Stomach (tissue), 9 donors: ENCODE data around the gene POLR1H. TPM values are rescaled to one million over a fixed set of nuclear protein-coding genes. Genes with fewer than 3 reads are reported as not detected.

Source experiments
- DNase-seq, 2 donors: peaks; one replicate each; pipeline versions ENCODE4 v3.0.0 to v3.0.0-alpha.2; 2013 to 2019
- H3K27ac ChIP-seq, 5 donors: fragments of 200-600 bp in 4 of 5; sonication (generic) in 4 of 5; one replicate each; pipeline ENCODE4 v1.5.1; 2013 to 2019; ENCODE audit warnings: mild to moderate bottlenecking in 1 of 5, moderate library complexity in 1 of 5
- H3K27me3 ChIP-seq, 3 donors: fragments of 200-600 bp; sonication (generic); one replicate each; pipeline ENCODE4 v1.5.1; 2017 to 2019; ENCODE audit warnings: mixed run types in 1 of 3
- H3K36me3 ChIP-seq, 4 donors: fragments of 200-600 bp; sonication (generic); 1 replicate in 3 of 4; 2 replicates in 1 of 4; pipeline ENCODE4 v1.5.1; 2016 to 2019
- H3K4me1 ChIP-seq, 4 donors: fragments of 200-600 bp; sonication (generic); one replicate each; pipeline ENCODE4 v1.5.1; 2016 to 2019
- H3K4me3 ChIP-seq, 4 donors: fragments of 200-600 bp; sonication (generic) in 3 of 4; one replicate each; pipeline ENCODE4 v1.5.1; 2016 to 2019; ENCODE audit warnings: mild to moderate bottlenecking in 1 of 4
- H3K9me3 ChIP-seq, 4 donors: fragments of 200-600 bp; sonication (generic); one replicate each; pipeline ENCODE4 v1.5.1; 2016 to 2019
- EP300 ChIP-seq: sonication (generic); formaldehyde crosslinking; IDR thresholded peaks from one replicate; pipeline ENCODE4 v1.6.1; 2017; ENCODE audit warnings: antibody characterized with exemption
- POLR2A ChIP-seq, 4 donors: fragments of 450-650 bp; IDR thresholded peaks; one replicate each; pipeline ENCODE4 v1.6.1; 2016; ENCODE audit warnings: antibody characterized with exemption in 4 of 4, control low read depth in 2 of 4, mild to moderate bottlenecking in 1 of 4, moderate library complexity in 1 of 4
- POLR2AphosphoS5 ChIP-seq, 3 donors: sonication (generic); formaldehyde crosslinking; IDR thresholded peaks; one replicate each; pipeline ENCODE4 v1.6.1; 2016; ENCODE audit warnings: antibody characterized with exemption in 3 of 3
- WGBS, 5 donors: extraction: QIAGEN DNeasy Blood & Tissue Kit in 3 of 5; methylation state at CpG; one replicate each; pipeline versions ENCODE4 v1.1.5 to v1.1.7; 2013 to 2018; 5-methylcytosine and 5-hydroxymethylcytosine counted together
- intact Hi-C: fragments of 100-400 bp; cut with DNase I; formaldehyde crosslinking; loops from one replicate; pipeline ENCODE4 v1.15.1; 2023; ENCODE audit warnings: low total_unique reads
- polyA plus RNA-seq, 3 donors: library from polyadenylated mRNA; stranded (reverse); fragments of 200-250 nt; gene quantifications; one replicate each; pipeline ENCODE4 v1.2.3, GENCODE V29; 2013
- total RNA-seq, 5 donors: library from RNA; depleted of rRNA; stranded (reverse); fragments of >200 nt; gene quantifications; one replicate each; pipeline versions ENCODE4 v1.1.0 to v1.2.3, GENCODE V29; 2014 to 2016
- TF ChIP-seq, protein P1 (sequence below), 7 experiments: fragments of 450-650 bp in 4 of 7; fragments of 200-600 bp in 3 of 7; sonication (generic) in 3 of 7; IDR thresholded peaks; one replicate each; pipeline ENCODE4 v1.5.1; 2016 to 2019; ENCODE audit warnings: antibody characterized with exemption in 7 of 7, control low read depth in 2 of 7, mild to moderate bottlenecking in 1 of 7
- donor health status: healthy with polysubstance abuse.
- donor health status: Bipolar disorder and iron deficiency.
- donor health status: healthy.

POLR1H gene
- total and polyA plus RNA-seq, 8 donors = 4.1 to 65.1 (median 34.1) TPM

DNA sequence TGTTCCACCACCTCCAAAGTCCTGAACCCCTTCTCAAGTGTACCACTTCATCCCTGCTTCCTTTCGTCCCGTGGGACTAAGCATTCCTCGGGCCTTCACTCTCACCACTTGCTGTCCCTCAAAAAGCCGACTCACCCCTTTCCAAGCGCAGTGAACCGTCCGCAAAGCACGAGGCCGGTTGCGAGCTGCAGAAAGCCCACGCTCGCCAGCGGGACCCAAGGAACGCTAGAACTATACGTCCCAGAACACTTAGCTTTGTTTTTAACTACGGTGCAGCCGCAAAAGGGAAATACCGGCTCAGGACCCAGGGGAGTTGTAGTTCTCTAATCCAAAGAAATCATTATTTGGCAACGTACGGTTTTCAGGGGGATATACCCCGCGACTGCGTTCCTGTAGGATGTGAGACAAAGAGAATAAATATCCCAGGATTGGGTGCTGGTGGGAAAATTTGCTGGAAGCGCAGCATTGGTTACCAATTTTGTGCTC is 416 bp upstream of the POLR1H start:
- Histone ChIP-seq H3K9me3 (no peaks in the 10 kb centered on the region), H3K27me3 (no peaks in the 10 kb centered on the region), H3K4me3 (peak overlapping the region; percentile 75 to 86 (median 83)), H3K4me1 (peaks cover 21 to 43% (median 29%) of the 10 kb centered on the region in 4 donors), H3K27ac (peak overlapping the region; percentile 87 to 95 (median 93)), H3K36me3 (peaks cover 0 to 35% (median 28%) of the 10 kb centered on the region in 4 donors)
- TF ChIP-seq, protein P1, sequence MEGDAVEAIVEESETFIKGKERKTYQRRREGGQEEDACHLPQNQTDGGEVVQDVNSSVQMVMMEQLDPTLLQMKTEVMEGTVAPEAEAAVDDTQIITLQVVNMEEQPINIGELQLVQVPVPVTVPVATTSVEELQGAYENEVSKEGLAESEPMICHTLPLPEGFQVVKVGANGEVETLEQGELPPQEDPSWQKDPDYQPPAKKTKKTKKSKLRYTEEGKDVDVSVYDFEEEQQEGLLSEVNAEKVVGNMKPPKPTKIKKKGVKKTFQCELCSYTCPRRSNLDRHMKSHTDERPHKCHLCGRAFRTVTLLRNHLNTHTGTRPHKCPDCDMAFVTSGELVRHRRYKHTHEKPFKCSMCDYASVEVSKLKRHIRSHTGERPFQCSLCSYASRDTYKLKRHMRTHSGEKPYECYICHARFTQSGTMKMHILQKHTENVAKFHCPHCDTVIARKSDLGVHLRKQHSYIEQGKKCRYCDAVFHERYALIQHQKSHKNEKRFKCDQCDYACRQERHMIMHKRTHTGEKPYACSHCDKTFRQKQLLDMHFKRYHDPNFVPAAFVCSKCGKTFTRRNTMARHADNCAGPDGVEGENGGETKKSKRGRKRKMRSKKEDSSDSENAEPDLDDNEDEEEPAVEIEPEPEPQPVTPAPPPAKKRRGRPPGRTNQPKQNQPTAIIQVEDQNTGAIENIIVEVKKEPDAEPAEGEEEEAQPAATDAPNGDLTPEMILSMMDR (IDR thresholded peaks at IDR 0.05) = no peak
- TF ChIP-seq EP300 (no peak), POLR2AphosphoS5 (IDR thresholded peaks at IDR 0.05) (no peak), POLR2A (IDR thresholded peaks at IDR 0.05) (no peak)
- WGBS, 5 donors = 0 to 1% (median 0%) methylated on average over 24 of the region's 24 CpGs
- DNase-seq = peak in 1 of 2 donors; percentile 71
- intact Hi-C loops = no loop called here

DNA sequence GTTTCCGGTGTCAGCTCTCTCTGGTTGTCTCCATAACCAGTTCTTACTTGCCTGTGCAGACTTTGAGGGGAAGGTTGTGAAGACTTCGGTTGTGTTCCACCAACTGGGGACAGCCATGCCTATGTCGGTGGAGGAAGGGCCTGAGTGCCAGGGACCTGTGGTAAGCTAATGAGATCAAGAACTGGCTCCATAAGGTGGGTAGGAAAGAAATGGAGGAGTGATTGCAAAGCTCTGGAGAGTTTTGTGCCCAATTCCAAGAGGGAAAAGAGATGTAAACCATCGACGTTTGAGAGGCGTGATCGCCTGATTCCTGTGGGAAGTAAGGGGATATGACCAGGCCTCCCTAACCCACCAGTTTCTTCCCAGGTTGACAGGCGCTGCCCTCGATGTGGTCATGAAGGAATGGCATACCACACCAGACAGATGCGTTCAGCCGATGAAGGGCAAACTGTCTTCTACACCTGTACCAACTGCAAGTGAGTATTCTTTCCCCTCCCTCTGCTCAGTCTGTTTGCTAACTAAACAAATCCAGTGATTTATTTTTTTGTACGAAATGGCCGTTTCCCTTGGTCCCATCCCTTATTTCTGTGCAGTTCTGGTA is 893 bp downstream of the POLR1H start:
- Histone ChIP-seq H3K4me3 (peak overlapping the region; percentile 75 to 86 (median 83)), H3K9me3 (no peaks in the 10 kb centered on the region), H3K4me1 (peaks cover 26 to 52% (median 35%) of the 10 kb centered on the region in 4 donors), H3K27me3 (no peaks in the 10 kb centered on the region), H3K36me3 (peaks cover 0 to 22% (median 20%) of the 10 kb centered on the region in 4 donors), H3K27ac (peak overlapping the region; percentile 87 to 95 (median 93))
- TF ChIP-seq, protein P1 (IDR thresholded peaks at IDR 0.05) = no peak
- TF ChIP-seq POLR2AphosphoS5 (IDR thresholded peaks at IDR 0.05) (no peak), POLR2A (IDR thresholded peaks at IDR 0.05) (no peak), EP300 (no peak)
- WGBS, 5 donors = 19 to 40% (median 24%) methylated on average over 13 of the region's 13 CpGs
- peak; percentile 28 to 75 for DNase-seq
- intact Hi-C loops = no loop called here

DNA sequence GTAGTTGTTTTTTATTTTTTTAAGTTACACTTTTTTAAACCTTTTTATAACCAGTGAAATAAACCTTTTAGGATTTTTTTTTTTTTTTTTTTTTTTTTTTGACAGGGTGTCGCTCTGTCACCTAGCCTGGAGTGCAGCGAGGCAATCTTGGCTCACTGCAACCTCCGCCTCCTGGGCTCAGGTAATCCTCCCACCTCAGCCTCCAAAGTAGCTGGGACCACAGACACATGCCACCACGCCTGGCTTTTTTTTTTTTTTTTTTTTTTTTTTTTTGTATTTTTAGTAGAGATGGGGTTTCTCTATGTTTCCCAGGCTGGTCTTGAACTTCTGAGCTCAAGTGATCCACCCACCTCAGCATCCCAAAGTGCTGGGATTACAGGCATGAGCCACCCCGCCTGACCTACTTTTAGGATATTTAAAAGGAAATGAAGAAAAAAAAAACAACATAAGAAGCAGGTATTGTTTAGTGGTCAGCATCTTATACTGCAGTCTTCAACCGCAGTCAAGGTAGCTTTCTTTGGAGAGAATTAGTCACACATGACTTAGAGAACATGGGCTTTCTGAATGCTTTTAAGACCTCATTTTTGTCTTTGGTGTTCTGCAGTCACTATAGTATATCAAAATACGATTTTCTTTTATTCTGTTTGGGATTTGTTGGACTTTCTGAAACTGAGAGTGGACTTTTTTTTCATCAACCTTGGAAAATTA is 1.6 kb downstream of the POLR1H start:
- Histone ChIP-seq H3K9me3 (no peaks in the 10 kb centered on the region), H3K36me3 (peaks cover 0 to 16% (median 13%) of the 10 kb centered on the region in 4 donors), H3K4me3 (peak overlapping the region; percentile 75 to 86 (median 83)), H3K4me1 (peaks cover 26 to 55% (median 38%) of the 10 kb centered on the region in 4 donors), H3K27ac (peak overlapping the region; percentile 38 to 95 (median 93)), H3K27me3 (no peaks in the 10 kb centered on the region)
- 79 to 98% (median 91%) methylated on average over 7 of the region's 7 CpGs for WGBS, 5 donors
- DNase-seq = no peak
- TF ChIP-seq EP300 = no peak
- no peak for TF ChIP-seq POLR2AphosphoS5 (IDR thresholded peaks at IDR 0.05)
- no peak for TF ChIP-seq POLR2A (IDR thresholded peaks at IDR 0.05)
- TF ChIP-seq, protein P1 (IDR thresholded peaks at IDR 0.05) = no peak
- intact Hi-C loops = no loop called here

- Histone ChIP-seq H3K27me3 (no peaks in the 10 kb centered on the region), H3K9me3 (no peaks in the 10 kb centered on the region), H3K36me3 (peaks cover 0 to 9% (median 7%) of the 10 kb centered on the region in 4 donors), H3K4me3 (no peak overlapping the region), H3K27ac (no peak overlapping the region), H3K4me1 (peaks cover 33 to 62% (median 45%) of the 10 kb centered on the region in 4 donors)
- WGBS, 5 donors = 69 to 98% (median 89%) methylated on average over 2 of the region's 2 CpGs
- TF ChIP-seq POLR2A (IDR thresholded peaks at IDR 0.05) = no peak
- TF ChIP-seq POLR2AphosphoS5 (IDR thresholded peaks at IDR 0.05) = no peak
- TF ChIP-seq, protein P1 (IDR thresholded peaks at IDR 0.05) = no peak
- TF ChIP-seq EP300 = no peak
- intact Hi-C loops = no loop called here
- no peak for DNase-seq
Measured at GRCh38 chr6:30063315-30063714, 2.2 kb downstream of the POLR1H start.
